MG63 (cell line): ENCODE data around the gene CAB39L. TPM values are rescaled to one million over a fixed set of nuclear protein-coding genes. Genes with fewer than 3 reads are reported as not detected.

Source experiments
- total RNA-seq: library from RNA; depleted of rRNA; stranded (reverse); fragments of >200 nt; shearing (Covaris generic); gene quantifications from 2 replicates; pipeline ENCODE4 v1.2.3, GENCODE V29; 2014; ENCODE audit warnings: low replicate concordance; rRNA removed

The CAB39L gene
- total RNA-seq, 1 experiment from 2014 or later: 5.4 TPM

Other genes starting within 250 kb of the CAB39L start
- gene MLNR, start 223.7 kb downstream of the CAB39L start, total RNA-seq: not detected in 2 replicates
- 0.39 and 6.1 TPM in 2 replicates for gene CDADC1, start 196.1 kb downstream of the CAB39L start, total RNA-seq
- 1.6 and 4.9 TPM in 2 replicates for gene SETDB2, start 210 bp upstream of the CAB39L start, total RNA-seq
- gene PHF11, start 51.9 kb upstream of the CAB39L start, total RNA-seq: 14.6 and 21.5 TPM in 2 replicates
- gene RCBTB1, start 141.5 kb upstream of the CAB39L start, total RNA-seq: 3.6 and 4.3 TPM in 2 replicates
- not detected in 2 replicates for gene ARL11, start 184.4 kb upstream of the CAB39L start, total RNA-seq
- gene EBPL, start 247.4 kb upstream of the CAB39L start, total RNA-seq: 231 and 270 TPM in 2 replicates